Measurements from ENCODE around the gene SLC9A3. TPM values are rescaled to one million over a fixed set of nuclear protein-coding genes. Genes with fewer than 3 reads are reported as not detected.

The SLC9A3 gene
- total RNA-seq, 1 donor from 2014 or later: 3.9 TPM

- intact Hi-C loops (cut with DNase I): no loop called here
- no peak for DNase-seq (ENCODE audit: extremely low spot score in 2 of 2)
- no peak for TF ChIP-seq POLR2AphosphoS5 (IDR thresholded peaks at IDR 0.05; ENCODE audit: insufficient read depth in 1 of 2, low read depth in 1 of 2)
- TF ChIP-seq POLR2A (IDR thresholded peaks at IDR 0.05): no peak
- no peak for TF ChIP-seq CTCF (IDR thresholded peaks at IDR 0.05)
- H3K27ac ChIP-seq: no peak overlapping the region
- no peaks in the 10 kb centered on the region for H3K27me3 ChIP-seq
- no peaks in the 10 kb centered on the region for H3K9me3 ChIP-seq
- H3K4me1 ChIP-seq: peaks cover 2% of the 10 kb centered on the region
- H3K4me3 ChIP-seq: no peak overlapping the region
- H3K36me3 ChIP-seq: no peaks in the 10 kb centered on the region
Measured at GRCh38 chr5:424301-425110, 99.7 kb downstream of the SLC9A3 start.

GRCh38 chr5:423626-424261, 100.5 kb downstream of the SLC9A3 start:
- Histone ChIP-seq H3K27me3 (no peaks in the 10 kb centered on the region), H3K9me3 (no peaks in the 10 kb centered on the region), H3K4me3 (no peak overlapping the region), H3K36me3 (no peaks in the 10 kb centered on the region), H3K4me1 (no peaks in the 10 kb centered on the region), H3K27ac (no peak overlapping the region)
- TF ChIP-seq POLR2AphosphoS5 (IDR thresholded peaks at IDR 0.05; ENCODE audit: insufficient read depth in 1 of 2, low read depth in 1 of 2) (no peak), CTCF (IDR thresholded peaks at IDR 0.05) (no peak), POLR2A (IDR thresholded peaks at IDR 0.05) (no peak)
- DNase-seq (ENCODE audit: extremely low spot score in 2 of 2): no peak
- intact Hi-C loops (cut with DNase I): no loop called here

- Histone ChIP-seq H3K36me3 (no peaks in the 10 kb centered on the region), H3K27me3 (no peaks in the 10 kb centered on the region), H3K4me3 (no peak overlapping the region), H3K9me3 (no peaks in the 10 kb centered on the region), H3K27ac (no peak overlapping the region), H3K4me1 (no peaks in the 10 kb centered on the region)
- intact Hi-C loops (cut with DNase I): no loop called here
- no peak for DNase-seq (ENCODE audit: extremely low spot score in 2 of 2)
- TF ChIP-seq POLR2AphosphoS5 (IDR thresholded peaks at IDR 0.05; ENCODE audit: insufficient read depth in 1 of 2, low read depth in 1 of 2) (no peak), POLR2A (IDR thresholded peaks at IDR 0.05) (no peak), CTCF (IDR thresholded peaks at IDR 0.05) (no peak)
Measured at GRCh38 chr5:423233-423565, 101.0 kb downstream of the SLC9A3 start.

- Histone ChIP-seq H3K27me3 (no peaks in the 10 kb centered on the region), H3K9me3 (no peaks in the 10 kb centered on the region), H3K27ac (no peak overlapping the region), H3K36me3 (no peaks in the 10 kb centered on the region), H3K4me1 (no peaks in the 10 kb centered on the region), H3K4me3 (no peak overlapping the region)
- DNase-seq (ENCODE audit: extremely low spot score in 2 of 2): no peak
- intact Hi-C loops (cut with DNase I): no loop called here
- no peak for TF ChIP-seq CTCF (IDR thresholded peaks at IDR 0.05)
- no peak for TF ChIP-seq POLR2AphosphoS5 (IDR thresholded peaks at IDR 0.05; ENCODE audit: insufficient read depth in 1 of 2, low read depth in 1 of 2)
- TF ChIP-seq POLR2A (IDR thresholded peaks at IDR 0.05): no peak
Measured at GRCh38 chr5:422323-423232, 101.7 kb downstream of the SLC9A3 start.
